A673 (cell line): ENCODE results near the gene PDE4B. TPM values are rescaled to one million over a fixed set of nuclear protein-coding genes. Genes with fewer than 3 reads are reported as not detected.

Experiments
- BruUV-seq: library from RNA; stranded (reverse); fragments of 400-500 nt; replicated peaks from 2 replicates; lab custom pipeline; 2021; lab: Mats Ljungman, UMichigan
- CTCF ChIA-PET: fragments of 300-600 bp; sonication (Branson Sonifier 250); formaldehyde crosslinking; loops from one replicate; lab custom pipeline; 2022; ENCODE audit warnings: antibody characterized with exemption; lab: Charles Lee
- POLR2A ChIA-PET: fragments of 300-600 bp; sonication (Branson Sonifier 250); formaldehyde crosslinking; loops from one replicate; lab custom pipeline; 2022; ENCODE audit warnings: antibody characterized with exemption; ENCODE audit not compliant: low non-redundant PET; lab: Charles Lee
- DNase-seq: peaks from one replicate; pipeline ENCODE4 v3.0.0-alpha.2; 2015; ENCODE audit warnings: low spot score
- H3K27ac ChIP-seq: fragments of 200-600 bp; sonication (generic); 2 replicates; pipeline ENCODE4 v1.5.1; 2016; ENCODE audit warnings: mixed run types, low read depth, mild to moderate bottlenecking, mixed read lengths, antibody characterized with exemption, low read length; ENCODE audit not compliant: poor library complexity, severe bottlenecking
- H3K27me3 ChIP-seq: fragments of 200-600 bp; sonication (generic); replicated peaks from 2 replicates; pipeline ENCODE4 v1.6.1; 2017; ENCODE audit warnings: mixed run types, low read depth, mild to moderate bottlenecking, mixed read lengths, antibody characterized with exemption, low read length; ENCODE audit not compliant: insufficient read depth, poor library complexity
- H3K36me3 ChIP-seq: fragments of 200-600 bp; sonication (generic); 2 replicates; pipeline ENCODE4 v1.6.1; 2016; ENCODE audit warnings: mixed run types, mild to moderate bottlenecking, mixed read lengths, antibody characterized with exemption, low read length; ENCODE audit not compliant: insufficient read depth, poor library complexity, severe bottlenecking
- H3K4me1 ChIP-seq: fragments of 200-600 bp; sonication (generic); 2 replicates; pipeline ENCODE4 v1.6.1; 2017; ENCODE audit warnings: mixed run types, mild to moderate bottlenecking, mixed read lengths, antibody characterized with exemption, low read length; ENCODE audit not compliant: insufficient read depth, poor library complexity, severe bottlenecking
- H3K4me3 ChIP-seq: fragments of 200-600 bp; sonication (generic); 2 replicates; pipeline ENCODE4 v1.5.1; 2016; ENCODE audit warnings: low read depth, mixed run types, mild to moderate bottlenecking, mixed read lengths, low read length; ENCODE audit not compliant: poor library complexity, severe bottlenecking
- H3K9me3 ChIP-seq: fragments of 200-600 bp; sonication (generic); 2 replicates; pipeline ENCODE4 v1.6.1; 2016; ENCODE audit warnings: mixed run types, low read depth, mild to moderate bottlenecking, mixed read lengths, antibody characterized with exemption, low read length; ENCODE audit not compliant: poor library complexity, severe bottlenecking
- EZH2 ChIP-seq: fragments of 200-600 bp; sonication (generic); IDR thresholded peaks from 2 replicates; pipeline ENCODE4 v1.6.1; 2017; ENCODE audit warnings: borderline replicate concordance, low read depth, mild to moderate bottlenecking, mixed read lengths, antibody characterized with exemption, low read length; ENCODE audit not compliant: poor library complexity, severe bottlenecking
- intact Hi-C: fragments of 100-400 bp; cut with micrococcal nuclease; formaldehyde crosslinking; loops from one replicate; pipeline ENCODE4 v1.10.0; 2022; ENCODE audit not compliant: unreplicated experiment
- total RNA-seq: library from RNA; stranded (reverse); gene quantifications from 2 replicates; pipeline ENCODE4 v1.2.3, GENCODE V29; 2021
- TF ChIP-seq, protein P1 (sequence below): fragments of 300-800, 200-600 bp; sonication (generic); conservative IDR thresholded peaks from 2 replicates; pipeline ENCODE4 v1.5.1; 2017; ENCODE audit warnings: low read depth, mild to moderate bottlenecking, antibody characterized with exemption, low read length, moderate library complexity, mixed read lengths

Gene PDE4B
- total RNA-seq, 1 experiment from 2014 or later = 20.0 TPM

DNA sequence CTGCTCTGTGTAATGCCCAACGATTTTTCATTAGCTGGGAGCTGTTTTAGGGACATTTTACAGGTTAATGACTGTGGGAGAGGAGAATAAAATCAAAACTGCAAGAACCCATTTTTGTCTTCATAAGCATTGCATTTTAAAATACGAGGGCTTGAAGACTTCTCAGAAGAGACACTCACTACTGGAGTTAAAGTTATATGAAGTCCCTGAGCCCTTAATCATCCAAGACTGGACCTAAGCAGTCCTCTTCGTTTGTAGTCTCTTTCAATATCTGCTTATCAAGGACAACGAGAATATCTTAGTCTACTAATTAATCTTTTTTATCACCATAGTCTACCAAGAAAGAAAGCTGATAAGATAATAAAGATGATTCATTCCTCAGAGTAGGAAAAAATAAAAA is 564.3 kb downstream of the PDE4B start:
- peaks cover 7% of the 10 kb centered on the region for H3K36me3 ChIP-seq
- TF ChIP-seq EZH2 = no peak
- TF ChIP-seq, protein P1, sequence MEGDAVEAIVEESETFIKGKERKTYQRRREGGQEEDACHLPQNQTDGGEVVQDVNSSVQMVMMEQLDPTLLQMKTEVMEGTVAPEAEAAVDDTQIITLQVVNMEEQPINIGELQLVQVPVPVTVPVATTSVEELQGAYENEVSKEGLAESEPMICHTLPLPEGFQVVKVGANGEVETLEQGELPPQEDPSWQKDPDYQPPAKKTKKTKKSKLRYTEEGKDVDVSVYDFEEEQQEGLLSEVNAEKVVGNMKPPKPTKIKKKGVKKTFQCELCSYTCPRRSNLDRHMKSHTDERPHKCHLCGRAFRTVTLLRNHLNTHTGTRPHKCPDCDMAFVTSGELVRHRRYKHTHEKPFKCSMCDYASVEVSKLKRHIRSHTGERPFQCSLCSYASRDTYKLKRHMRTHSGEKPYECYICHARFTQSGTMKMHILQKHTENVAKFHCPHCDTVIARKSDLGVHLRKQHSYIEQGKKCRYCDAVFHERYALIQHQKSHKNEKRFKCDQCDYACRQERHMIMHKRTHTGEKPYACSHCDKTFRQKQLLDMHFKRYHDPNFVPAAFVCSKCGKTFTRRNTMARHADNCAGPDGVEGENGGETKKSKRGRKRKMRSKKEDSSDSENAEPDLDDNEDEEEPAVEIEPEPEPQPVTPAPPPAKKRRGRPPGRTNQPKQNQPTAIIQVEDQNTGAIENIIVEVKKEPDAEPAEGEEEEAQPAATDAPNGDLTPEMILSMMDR = no peak
- no peak overlapping the region for H3K4me3 ChIP-seq
- H3K4me1 ChIP-seq = peaks cover 71% of the 10 kb centered on the region
- POLR2A ChIA-PET = interaction anchor here (0.5 kb wide), 1 partner anchor 41 kb away, joined by 3 read pairs; no protein-coding TSS in a partner anchor
- H3K9me3 ChIP-seq = no peaks in the 10 kb centered on the region
- intact Hi-C loops = no loop called here
- no peak for DNase-seq
- BruUV-seq = no TSS peak
- H3K27me3 ChIP-seq = no peaks in the 10 kb centered on the region
- peak overlapping the region; percentile 7 for H3K27ac ChIP-seq
- CTCF ChIA-PET = no interaction called here

DNA sequence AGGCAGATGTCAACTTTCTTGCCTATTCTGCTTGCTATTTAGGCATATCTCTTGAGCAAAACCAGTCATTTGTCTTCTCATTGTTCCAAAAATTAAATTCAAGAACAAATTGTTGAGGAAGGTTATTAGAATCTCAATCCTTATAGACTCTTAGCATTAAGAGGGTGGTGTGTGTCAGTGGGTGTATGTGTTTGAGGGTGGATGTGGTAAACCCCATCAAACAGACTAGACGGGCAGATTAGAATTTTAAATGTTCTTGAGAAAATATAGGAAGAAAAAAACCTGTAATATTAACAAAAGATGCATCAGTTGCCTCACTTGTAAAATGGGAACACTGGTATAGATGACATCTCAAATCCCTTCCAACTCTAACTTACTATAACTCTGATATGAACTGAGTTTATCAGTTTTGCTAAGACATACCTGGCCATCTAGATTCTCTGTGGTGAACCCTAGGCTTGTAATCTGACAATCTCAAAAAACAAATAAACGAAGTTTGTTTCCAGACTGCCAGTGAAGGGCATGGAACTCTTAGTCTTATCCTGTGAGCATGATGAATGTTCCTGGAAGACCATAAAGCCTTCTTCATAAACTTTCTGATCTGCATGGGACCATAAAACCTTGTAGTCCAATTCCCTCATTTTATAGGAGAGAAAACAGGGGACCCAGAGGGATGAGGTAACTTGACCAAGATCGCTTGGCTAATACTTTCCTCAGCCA is 564.9 kb downstream of the PDE4B start:
- no TSS peak for BruUV-seq
- Histone ChIP-seq H3K27ac (no peak overlapping the region), H3K4me1 (peaks cover 65% of the 10 kb centered on the region), H3K27me3 (no peaks in the 10 kb centered on the region), H3K9me3 (no peaks in the 10 kb centered on the region), H3K4me3 (no peak overlapping the region), H3K36me3 (peaks cover 13% of the 10 kb centered on the region)
- CTCF ChIA-PET = no interaction called here
- POLR2A ChIA-PET = no interaction called here
- TF ChIP-seq, protein P1 = no peak
- TF ChIP-seq EZH2 = no peak
- intact Hi-C loops = no loop called here
- DNase-seq = no peak

- Histone ChIP-seq H3K9me3 (no peaks in the 10 kb centered on the region), H3K4me1 (peaks cover 50% of the 10 kb centered on the region), H3K27ac (peak overlapping the region; percentile 29), H3K4me3 (no peak overlapping the region), H3K27me3 (no peaks in the 10 kb centered on the region), H3K36me3 (peaks cover 29% of the 10 kb centered on the region)
- intact Hi-C loops = no loop called here
- ChIA-PET POLR2A (no interaction called here), CTCF (no interaction called here)
- DNase-seq = no peak
- TF ChIP-seq EZH2 = no peak
- TF ChIP-seq, protein P1 = no peak
- no TSS peak for BruUV-seq
Observed at GRCh38 chr1:66359269-66359668, 566.6 kb downstream of the PDE4B start.
